KOPT-K1 (cell line): ENCODE measurements around the gene COLQ.

Source experiments
- H3K27ac ChIP-seq: fragments of 200-600 bp; sonication (generic); 2 replicates; pipeline ENCODE4 v1.5.1; 2016; ENCODE audit warnings: antibody characterized with exemption, mild to moderate bottlenecking, low read depth, low read length; ENCODE audit not compliant: poor library complexity, severe bottlenecking
- H3K36me3 ChIP-seq: fragments of 200-600 bp; sonication (generic); 2 replicates; pipeline ENCODE4 v1.5.1; 2017; ENCODE audit warnings: antibody characterized with exemption, mild to moderate bottlenecking, low read length, moderate library complexity; ENCODE audit not compliant: insufficient read depth
- H3K9me3 ChIP-seq: fragments of 200-600 bp; sonication (generic); 2 replicates; pipeline ENCODE4 v1.5.1; 2017; ENCODE audit warnings: antibody characterized with exemption, low read length, mild to moderate bottlenecking; ENCODE audit not compliant: insufficient read depth, poor library complexity, severe bottlenecking

COLQ gene

DNA sequence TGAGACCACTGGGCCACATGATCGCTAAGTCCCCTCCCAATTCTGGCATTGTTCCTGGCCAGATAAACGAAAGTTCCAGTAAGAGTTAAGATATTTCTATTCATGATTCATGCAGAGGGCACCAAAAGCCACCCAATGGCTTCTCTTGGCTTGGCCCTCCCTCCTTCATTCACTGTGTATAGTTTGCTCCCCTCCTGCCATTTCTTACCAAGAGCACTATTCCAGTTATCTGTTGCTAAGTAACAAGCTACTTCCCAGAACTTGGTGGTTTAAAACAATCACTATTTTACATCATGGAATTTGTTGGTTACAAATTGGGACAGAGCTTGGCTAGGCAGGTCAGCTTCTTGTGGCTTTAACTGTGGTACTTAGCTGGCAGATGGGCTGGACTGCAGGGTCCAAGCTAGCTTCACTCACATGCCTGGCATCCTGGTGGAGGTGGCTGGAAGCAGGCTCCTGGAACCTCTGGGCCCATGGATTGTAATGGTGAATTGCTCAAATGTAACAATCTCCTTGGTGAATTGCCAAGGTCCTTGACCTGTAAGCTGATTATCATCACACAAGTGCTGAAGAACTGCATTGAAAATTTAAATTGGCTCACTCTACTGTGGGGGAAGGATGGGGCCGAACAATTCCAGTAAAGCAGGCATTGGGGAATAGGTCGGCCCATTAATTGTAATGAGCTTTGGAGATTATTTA, 77.5 kb downstream of the COLQ start:
- Histone ChIP-seq H3K9me3 (no peaks in the 10 kb centered on the region), H3K27ac (no peak overlapping the region), H3K36me3 (peaks cover 57% of the 10 kb centered on the region)

DNA sequence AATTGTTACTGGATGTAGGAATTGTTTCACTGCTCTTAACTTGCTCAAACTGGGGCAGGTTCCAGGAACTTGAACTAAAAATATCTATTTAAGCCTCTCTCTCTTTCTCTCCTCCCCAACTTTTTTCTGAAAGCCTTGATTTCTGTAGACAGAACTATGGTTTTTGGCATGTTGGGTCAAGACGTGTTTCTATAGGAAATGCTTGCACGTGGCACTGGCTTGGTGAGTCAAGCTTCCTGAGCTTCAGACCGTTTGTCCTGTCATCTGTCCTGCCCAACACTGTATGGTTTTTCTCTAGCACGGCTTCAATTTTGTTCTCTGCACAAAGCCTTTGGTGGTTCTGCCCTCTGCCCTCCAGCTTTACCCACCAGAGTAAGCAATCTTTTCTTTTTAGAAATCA, 80.6 kb downstream of the COLQ start:
- no peak overlapping the region for H3K27ac ChIP-seq

DNA sequence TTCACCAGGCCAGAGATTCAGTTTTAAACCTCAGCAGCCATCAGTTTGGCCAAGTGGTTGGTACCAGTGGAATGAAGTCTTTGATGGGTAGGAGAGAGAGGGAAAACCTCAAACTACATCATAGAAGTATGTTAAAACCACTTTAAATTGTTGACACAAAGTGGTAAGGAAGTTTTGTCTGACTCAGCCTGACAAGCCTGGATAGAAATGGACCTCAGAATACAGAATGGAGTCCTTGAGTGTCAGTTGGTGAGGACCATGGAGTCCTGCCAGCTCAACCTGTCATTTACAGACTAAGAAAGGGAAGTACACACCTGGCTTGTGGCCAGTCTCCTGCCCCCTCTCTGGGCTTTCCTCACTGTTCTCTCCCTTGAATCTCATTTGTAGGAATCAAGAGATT, 82.0 kb downstream of the COLQ start:
- Histone ChIP-seq H3K27ac (no peak overlapping the region), H3K36me3 (peaks cover 100% of the 10 kb centered on the region), H3K9me3 (no peaks in the 10 kb centered on the region)

More for the DNA sequence above, 80.6 kb downstream of the COLQ start:
- no peaks in the 10 kb centered on the region for H3K9me3 ChIP-seq
- H3K36me3 ChIP-seq: peaks cover 88% of the 10 kb centered on the region

DNA sequence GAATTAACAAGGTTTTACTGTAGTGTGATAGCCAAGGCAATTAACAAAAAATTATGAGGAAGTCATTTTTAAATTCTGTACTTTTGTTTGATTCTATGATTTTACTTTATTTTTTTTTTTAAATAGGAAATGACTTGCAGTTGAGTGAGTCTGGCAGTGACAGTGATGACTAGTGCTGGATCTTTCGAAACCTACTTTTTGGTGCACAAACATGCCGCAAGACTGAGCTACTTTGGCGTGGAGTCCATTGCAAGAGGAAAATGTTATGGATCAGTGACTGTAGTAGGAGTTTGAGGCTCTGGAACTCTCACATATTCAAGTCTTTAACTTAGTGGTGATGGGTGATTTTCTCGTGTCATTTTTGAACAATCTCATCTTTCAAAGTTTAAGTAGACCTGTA, 82.5 kb downstream of the COLQ start:
- Histone ChIP-seq H3K36me3 (peaks cover 100% of the 10 kb centered on the region), H3K27ac (no peak overlapping the region), H3K9me3 (no peaks in the 10 kb centered on the region)

DNA sequence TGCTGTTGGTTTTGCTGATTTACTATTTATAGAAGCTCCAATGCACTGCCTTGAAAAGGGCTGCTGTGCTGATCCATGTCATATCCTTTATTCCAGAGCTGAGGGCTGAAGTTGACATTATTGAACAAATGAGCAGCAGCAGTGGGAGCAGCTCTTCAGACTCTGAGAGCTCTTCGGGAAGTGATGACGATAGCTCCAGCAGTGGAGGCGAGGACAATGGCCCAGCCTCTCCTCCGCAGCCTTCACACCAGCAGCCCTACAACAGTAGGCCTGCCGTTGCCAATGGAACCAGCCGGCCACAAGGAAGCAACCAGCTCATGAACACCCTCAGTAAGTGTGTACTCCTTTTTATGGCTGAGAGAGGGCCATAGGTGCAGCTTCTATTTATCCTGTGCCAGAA, 85.3 kb downstream of the COLQ start:
- peaks cover 100% of the 10 kb centered on the region for H3K36me3 ChIP-seq
- no peaks in the 10 kb centered on the region for H3K9me3 ChIP-seq
- H3K27ac ChIP-seq: no peak overlapping the region

DNA sequence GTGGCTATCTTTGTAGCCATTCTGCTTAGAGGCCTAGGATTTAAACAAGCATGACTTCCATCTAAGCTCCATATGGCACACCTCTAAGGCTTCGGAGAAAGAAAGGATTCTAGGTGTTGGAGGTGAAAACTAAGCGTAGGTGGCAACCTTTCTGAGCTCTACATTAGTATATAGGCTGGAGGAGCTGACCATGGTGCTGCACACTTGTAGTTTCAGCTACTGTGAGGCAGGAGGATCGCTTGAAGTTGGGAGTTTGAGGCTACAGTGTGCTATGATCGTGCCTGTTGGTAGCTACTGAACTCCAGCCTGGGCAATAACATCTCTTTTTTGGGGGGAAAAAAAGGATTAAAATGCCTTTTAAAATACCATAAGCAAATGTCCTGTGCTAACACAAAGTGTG, 86.8 kb downstream of the COLQ start:
- no peak overlapping the region for H3K27ac ChIP-seq
- H3K36me3 ChIP-seq: peaks cover 99% of the 10 kb centered on the region
- no peaks in the 10 kb centered on the region for H3K9me3 ChIP-seq

DNA sequence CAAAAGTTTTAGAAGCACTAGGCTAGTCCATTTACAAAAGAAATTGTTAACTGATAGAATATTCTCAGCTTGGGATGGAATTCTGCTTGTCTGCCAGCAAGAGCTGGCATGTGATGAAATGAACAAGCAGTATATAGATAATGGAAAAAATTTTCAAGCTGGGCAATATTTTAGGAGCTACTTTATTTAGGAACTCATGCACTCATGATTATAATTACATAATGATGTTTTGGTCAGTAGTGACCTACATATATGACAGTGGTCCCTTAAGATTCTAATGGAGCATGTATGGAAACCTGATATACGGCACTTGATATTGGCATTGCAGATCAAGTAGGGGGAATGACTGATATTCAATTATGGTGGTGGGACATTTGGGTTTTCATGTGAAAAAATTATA, 88.0 kb downstream of the COLQ start:
- Histone ChIP-seq H3K36me3 (peaks cover 90% of the 10 kb centered on the region), H3K27ac (no peak overlapping the region), H3K9me3 (no peaks in the 10 kb centered on the region)

DNA sequence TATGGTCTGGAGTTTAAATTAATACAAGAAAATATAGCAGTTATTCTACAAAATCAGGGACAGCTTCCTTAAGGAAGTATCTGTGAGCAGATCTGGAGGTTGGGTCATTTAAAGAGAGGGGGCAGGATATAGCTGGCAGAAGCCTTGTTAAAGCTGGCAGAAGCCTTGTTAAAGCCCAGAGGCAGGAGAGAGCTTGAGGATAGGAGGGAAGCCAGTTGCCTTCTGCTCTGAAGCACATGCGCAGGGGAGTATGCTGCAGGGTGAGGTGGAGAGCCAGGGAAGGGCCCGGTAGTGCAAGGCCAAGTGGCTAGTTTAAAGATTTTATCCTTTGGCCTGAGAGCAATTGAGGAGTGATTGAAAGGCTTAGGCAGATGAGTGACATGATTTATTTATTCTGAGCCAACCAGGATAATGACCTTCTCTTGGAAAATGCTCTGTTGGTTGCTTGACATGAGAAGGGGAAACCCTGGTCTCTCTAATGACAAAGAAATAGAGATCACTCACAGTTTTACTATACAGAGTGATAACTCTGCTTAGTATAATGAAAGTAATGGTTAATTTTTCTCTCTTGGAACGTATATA, 90.2 kb downstream of the COLQ start:
- peaks cover 68% of the 10 kb centered on the region for H3K36me3 ChIP-seq
- H3K27ac ChIP-seq: no peak overlapping the region
- H3K9me3 ChIP-seq: no peaks in the 10 kb centered on the region

DNA sequence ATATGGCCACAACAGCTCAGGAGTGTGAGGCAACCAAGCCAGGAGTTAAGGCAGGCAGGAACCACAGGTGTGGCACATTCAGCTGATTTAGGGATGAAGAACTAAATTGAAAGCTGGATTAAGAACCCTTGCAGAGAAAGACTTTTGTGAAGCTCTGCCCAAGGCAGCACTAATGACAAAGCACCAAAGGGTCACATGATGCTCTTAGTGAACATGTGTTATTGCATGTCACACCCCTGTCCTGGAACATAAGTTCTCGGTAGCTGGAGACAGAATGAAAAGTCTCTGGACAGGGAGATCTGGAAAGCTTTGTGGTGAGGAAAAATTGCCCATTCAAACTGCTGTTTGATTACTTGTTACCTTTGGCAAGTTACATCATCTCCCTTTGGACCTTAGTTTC, 90.9 kb downstream of the COLQ start:
- Histone ChIP-seq H3K27ac (no peak overlapping the region), H3K36me3 (peaks cover 61% of the 10 kb centered on the region), H3K9me3 (no peaks in the 10 kb centered on the region)

DNA sequence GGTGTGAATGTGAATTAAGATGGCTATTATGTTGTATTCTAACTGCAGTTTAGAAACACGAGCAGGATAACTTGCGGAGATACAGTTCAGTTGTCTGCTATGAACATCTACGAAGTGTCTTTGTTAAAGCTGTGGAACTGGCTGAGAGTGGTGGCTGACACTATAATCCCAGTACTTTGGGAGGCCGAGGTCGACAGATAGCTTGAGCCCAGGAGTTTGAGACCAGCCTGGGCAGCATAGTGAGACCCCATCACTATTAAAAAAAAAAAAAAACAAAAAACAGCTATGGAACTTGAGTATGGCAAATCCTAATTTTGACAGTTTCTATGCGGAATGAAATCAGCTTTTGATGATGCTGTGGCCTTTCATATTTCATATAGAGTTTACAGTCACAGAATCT, 92.4 kb downstream of the COLQ start:
- peaks cover 57% of the 10 kb centered on the region for H3K36me3 ChIP-seq
- H3K9me3 ChIP-seq: no peaks in the 10 kb centered on the region
- H3K27ac ChIP-seq: no peak overlapping the region

DNA sequence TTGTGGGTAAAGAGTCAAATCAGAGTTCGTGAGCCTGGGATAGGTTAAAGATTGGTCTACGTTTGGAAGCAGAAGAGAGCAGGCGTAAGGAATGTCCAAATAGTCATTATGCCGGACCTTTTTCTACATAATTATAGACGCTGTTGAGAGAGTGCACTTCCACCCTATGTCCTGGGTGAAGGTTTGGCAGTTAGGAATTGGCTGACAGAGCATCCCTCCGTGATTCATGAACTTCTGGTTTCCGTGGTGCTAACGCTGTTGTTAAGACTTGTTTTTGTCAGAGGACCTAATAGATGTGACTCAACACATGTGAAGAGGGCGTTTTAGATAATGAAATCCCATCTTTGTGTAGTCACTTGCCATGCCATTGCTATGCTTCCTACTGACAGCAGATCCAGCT, 93.0 kb downstream of the COLQ start:
- peak overlapping the region; percentile 69 for H3K27ac ChIP-seq
- H3K36me3 ChIP-seq: peaks cover 57% of the 10 kb centered on the region
- H3K9me3 ChIP-seq: no peaks in the 10 kb centered on the region

DNA sequence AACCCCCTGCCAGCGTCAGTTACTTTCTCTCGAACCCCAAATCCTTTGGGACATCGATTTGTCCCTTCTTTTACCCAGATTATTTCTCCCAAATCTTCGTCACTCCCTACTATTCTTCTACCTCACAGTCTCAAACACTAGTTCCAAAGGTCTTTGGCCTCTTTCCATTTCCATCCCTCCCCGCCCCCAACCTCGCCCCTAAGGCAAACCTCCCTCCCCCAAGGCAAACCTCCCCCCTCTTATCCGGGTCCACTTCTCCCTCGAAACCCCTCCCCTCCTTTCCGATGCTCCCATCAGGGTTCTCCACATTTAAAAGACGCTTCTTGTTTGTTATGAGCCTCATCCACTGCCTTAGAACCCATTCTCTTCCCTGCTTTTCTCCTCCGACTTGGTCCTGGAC, 93.5 kb downstream of the COLQ start:
- Histone ChIP-seq H3K27ac (peak overlapping the region; percentile 69), H3K36me3 (peaks cover 57% of the 10 kb centered on the region), H3K9me3 (no peaks in the 10 kb centered on the region)

DNA sequence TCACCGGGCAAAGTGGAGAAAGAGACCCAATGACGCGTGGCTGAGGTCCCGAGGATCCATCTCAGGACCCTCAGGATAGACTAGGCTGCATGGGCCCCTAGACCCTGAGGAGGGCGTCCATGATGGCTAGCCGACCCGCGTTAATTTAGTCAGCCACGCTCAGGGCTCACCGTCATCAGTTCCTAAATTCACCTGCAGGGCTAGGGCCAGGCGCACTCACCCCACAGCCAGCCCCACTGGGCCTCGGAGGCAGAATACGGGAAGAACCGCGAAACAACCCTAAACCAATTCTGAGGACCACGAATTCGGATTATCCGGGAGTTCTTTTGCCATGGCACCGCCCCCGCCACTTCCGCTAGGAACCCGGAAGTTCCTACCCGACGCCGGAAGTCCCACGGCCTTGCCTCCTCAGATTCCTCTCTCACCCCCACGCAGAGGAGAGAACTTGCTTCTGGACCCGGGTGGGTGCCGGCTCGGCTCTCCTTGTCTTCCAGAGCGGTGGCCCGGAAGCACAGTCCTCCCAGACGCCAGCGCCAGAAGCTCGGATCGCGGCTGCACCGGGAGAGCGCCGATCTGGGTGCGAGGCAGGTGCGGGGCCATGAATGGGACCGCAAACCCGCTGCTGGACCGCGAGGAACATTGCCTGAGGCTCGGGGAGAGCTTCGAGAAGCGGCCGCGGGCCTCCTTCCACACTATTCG, 94.2 kb downstream of the COLQ start, which contains the start of the genes EAF1 and METTL6:
EAF1 (plus strand) TSS at position 417 of the 699 bp plus-strand sequence; CDS start at position 599, 182 bp downstream.
METTL6 (minus strand) TSS at position 363 of the 699 bp plus-strand sequence. CDS start 1,033 bp downstream, outside the sequence.
- no peaks in the 10 kb centered on the region for H3K9me3 ChIP-seq
- peak within 1 kb of the TSS; percentile 69 for H3K27ac ChIP-seq
- H3K36me3 ChIP-seq: peaks cover 57% of the 10 kb centered on the region

DNA sequence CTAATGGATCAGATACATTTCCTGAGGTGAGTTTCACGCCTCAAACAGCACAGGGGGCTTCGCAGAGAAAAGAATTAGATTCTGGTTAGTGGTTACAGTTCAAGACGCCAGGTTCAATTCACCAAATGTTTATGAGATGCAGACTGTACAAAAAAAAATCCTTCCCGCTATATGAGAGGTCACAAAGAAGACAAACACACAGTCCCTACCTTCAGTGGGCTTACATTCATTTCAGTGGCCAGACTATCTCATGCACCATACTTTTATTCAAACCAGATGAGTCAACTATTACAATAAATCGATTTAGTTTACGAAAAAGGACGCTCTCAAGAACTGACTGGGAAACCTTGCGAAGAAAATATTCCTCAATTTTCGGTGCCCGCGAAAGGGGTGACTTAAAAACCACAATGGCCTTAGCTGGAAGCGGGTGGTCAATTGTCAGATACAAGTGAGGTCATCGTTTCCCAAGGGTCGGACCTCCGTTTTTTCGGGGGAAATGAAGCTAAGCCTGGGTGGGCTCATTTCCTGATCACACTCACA, 94.9 kb downstream of the COLQ start:
- H3K27ac ChIP-seq: peak overlapping the region; percentile 69
- H3K36me3 ChIP-seq: peaks cover 57% of the 10 kb centered on the region
- no peaks in the 10 kb centered on the region for H3K9me3 ChIP-seq

DNA sequence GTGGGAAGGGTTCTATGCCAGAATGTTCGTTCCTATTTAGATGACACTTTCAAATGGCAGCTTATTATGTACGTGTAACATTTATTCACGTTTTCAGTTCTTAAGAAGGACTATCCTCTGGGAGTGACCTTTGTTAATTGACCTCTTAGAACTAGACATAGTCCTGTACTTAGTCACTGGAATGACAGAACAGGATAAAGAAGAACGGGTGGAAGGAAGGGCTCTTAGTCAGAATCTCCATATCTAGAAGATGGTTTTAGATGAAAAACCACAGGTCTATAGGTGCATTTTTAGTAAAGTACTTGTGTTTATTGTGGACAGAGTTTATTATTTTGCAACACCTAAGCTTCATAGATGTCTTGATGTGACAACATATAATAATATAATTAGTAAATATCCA, 100.6 kb downstream of the COLQ start:
- Histone ChIP-seq H3K9me3 (no peaks in the 10 kb centered on the region), H3K27ac (no peak overlapping the region), H3K36me3 (peaks cover 89% of the 10 kb centered on the region)
